ENCODE measurements around the gene OR9G1. TPM values are rescaled to one million over a fixed set of nuclear protein-coding genes. Genes with fewer than 3 reads are reported as not detected.

OR9G1 gene
- total RNA-seq, 2 experiments from 2014 or later: not detected

- ATAC-seq (no peak), DNase-seq (no peak)
- Mint-ChIP-seq H3K27me3 (no peaks in the 10 kb centered on the region), H3K27ac (no peak within 1 kb of the TSS), H3K9me3 (peaks cover 2% of the 10 kb centered on the region), H3K36me3 (ENCODE audit: low read depth) (no peaks in the 10 kb centered on the region), H3K4me3 (no peak within 1 kb of the TSS), H3K4me1 (ENCODE audit: low read depth) (no peaks in the 10 kb centered on the region)
- TF ChIP-seq CTCF (IDR thresholded peaks at IDR 0.05): no peak
- intact Hi-C loops (cut with micrococcal nuclease): no loop called here
- CTCF ChIA-PET: no interaction called here
- POLR2A ChIA-PET: no interaction called here
Measured at GRCh38 chr11:56748597-56748996, 49.7 kb downstream of the OR9G1 start, which contains the start of gene OR9G4. OR9G4 (minus strand) TSS chr11:56748697; CDS start chr11:56743766, 4,931 bp downstream.

- no peaks in the 10 kb centered on the region for H3K27me3 Mint-ChIP-seq
- TF ChIP-seq CTCF (IDR thresholded peaks at IDR 0.05): no peak
- peaks cover 2% of the 10 kb centered on the region for H3K9me3 Mint-ChIP-seq
- no peaks in the 10 kb centered on the region for H3K4me1 Mint-ChIP-seq (ENCODE audit: low read depth)
- ATAC-seq (no peak), DNase-seq (no peak)
- no peak overlapping the region for H3K27ac Mint-ChIP-seq
- ChIA-PET POLR2A (no interaction called here), CTCF (no interaction called here)
- intact Hi-C loops (cut with micrococcal nuclease): no loop called here
- no peaks in the 10 kb centered on the region for H3K36me3 Mint-ChIP-seq (ENCODE audit: low read depth)
- H3K4me3 Mint-ChIP-seq: no peak overlapping the region
Measured at GRCh38 chr11:56750190-56750589, 51.3 kb downstream of the OR9G1 start.

- Mint-ChIP-seq H3K4me3 (no peak overlapping the region), H3K9me3 (peaks cover 2% of the 10 kb centered on the region), H3K4me1 (ENCODE audit: low read depth) (no peaks in the 10 kb centered on the region), H3K27me3 (no peaks in the 10 kb centered on the region), H3K36me3 (ENCODE audit: low read depth) (no peaks in the 10 kb centered on the region), H3K27ac (no peak overlapping the region)
- DNase-seq: no peak
- no peak for ATAC-seq
- CTCF ChIA-PET: no interaction called here
- POLR2A ChIA-PET: no interaction called here
- intact Hi-C loops (cut with micrococcal nuclease): no loop called here
- no peak for TF ChIP-seq CTCF (IDR thresholded peaks at IDR 0.05)
Measured at GRCh38 chr11:56751480-56751879, 52.6 kb downstream of the OR9G1 start.

Small RNA genes lying within 50 kb of the gene (microRNA-seq; reads per million reads assigned to microRNA genes)
- not detected for gene MIR6128 (ENCODE audit: borderline microRNAs expressed, borderline replicate concordance)

Other genes starting within 250 kb of the OR9G1 start
- gene OR5M3, start 225.7 kb upstream of the OR9G1 start, total RNA-seq: not detected
- gene OR5M8, start 207.7 kb upstream of the OR9G1 start, total RNA-seq: not detected
- not detected for gene OR5M11, start 155.8 kb upstream of the OR9G1 start, total RNA-seq
- gene OR5M10, start 121.4 kb upstream of the OR9G1 start, total RNA-seq: not detected
- not detected for gene OR5M1, start 84.2 kb upstream of the OR9G1 start, total RNA-seq
- gene OR5AP2, start 56.7 kb upstream of the OR9G1 start, total RNA-seq: not detected
- not detected for gene OR5AR1, start 35.4 kb upstream of the OR9G1 start, total RNA-seq
- not detected for gene OR9G4, start 49.6 kb downstream of the OR9G1 start, total RNA-seq